Neural progenitor cell (in vitro differentiated cells): Measurements from ENCODE around the gene ZDHHC12.

Experiments used
- EZH2 ChIP-seq: fragments of 200-600 bp; sonication (generic); IDR thresholded peaks from 2 replicates; pipeline ENCODE4 v1.6.1; 2017; ENCODE audit warnings: antibody characterized with exemption, mild to moderate bottlenecking, moderate library complexity
- EZH2phosphoT487 ChIP-seq: fragments of 200-600 bp; sonication (generic); IDR thresholded peaks from 2 replicates; pipeline ENCODE4 v1.6.1; 2017; ENCODE audit warnings: antibody characterized with exemption
- TF ChIP-seq, protein P1 (sequence below): fragments of 200-600 bp; sonication (generic); IDR thresholded peaks from 2 replicates; pipeline ENCODE4 v1.5.1; 2017; ENCODE audit warnings: antibody characterized with exemption, mild to moderate bottlenecking

DNA sequence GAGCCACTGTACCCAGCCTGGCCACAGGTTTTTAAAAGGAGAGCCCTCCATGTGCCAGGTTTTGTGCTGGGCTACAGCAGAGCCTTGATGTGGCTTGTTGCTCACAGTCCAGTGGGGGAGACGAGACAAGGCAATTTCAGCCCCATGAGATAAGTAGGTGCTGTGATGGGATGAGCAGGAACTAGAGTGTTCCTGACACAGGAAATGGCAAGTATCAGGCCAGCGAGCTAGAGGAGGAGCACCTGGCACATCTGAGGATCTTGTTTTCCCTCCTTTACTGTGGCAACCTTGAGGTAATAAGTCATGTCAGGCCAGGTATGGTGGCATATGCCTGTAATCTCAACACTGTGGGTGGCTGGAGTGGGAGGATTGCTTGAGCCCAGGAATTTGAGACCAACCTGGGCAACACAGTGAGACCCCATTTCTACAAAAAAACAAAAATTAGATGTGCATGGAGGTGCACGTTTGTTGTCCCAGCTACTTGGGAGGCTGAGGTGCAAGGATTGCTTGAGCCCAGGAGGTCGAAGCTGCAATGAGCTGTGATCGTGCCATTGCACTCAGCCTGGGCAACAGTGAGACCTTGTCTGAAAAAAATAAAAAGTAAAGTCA, 3.8 kb upstream of the ZDHHC12 start:
- TF ChIP-seq, protein P1, sequence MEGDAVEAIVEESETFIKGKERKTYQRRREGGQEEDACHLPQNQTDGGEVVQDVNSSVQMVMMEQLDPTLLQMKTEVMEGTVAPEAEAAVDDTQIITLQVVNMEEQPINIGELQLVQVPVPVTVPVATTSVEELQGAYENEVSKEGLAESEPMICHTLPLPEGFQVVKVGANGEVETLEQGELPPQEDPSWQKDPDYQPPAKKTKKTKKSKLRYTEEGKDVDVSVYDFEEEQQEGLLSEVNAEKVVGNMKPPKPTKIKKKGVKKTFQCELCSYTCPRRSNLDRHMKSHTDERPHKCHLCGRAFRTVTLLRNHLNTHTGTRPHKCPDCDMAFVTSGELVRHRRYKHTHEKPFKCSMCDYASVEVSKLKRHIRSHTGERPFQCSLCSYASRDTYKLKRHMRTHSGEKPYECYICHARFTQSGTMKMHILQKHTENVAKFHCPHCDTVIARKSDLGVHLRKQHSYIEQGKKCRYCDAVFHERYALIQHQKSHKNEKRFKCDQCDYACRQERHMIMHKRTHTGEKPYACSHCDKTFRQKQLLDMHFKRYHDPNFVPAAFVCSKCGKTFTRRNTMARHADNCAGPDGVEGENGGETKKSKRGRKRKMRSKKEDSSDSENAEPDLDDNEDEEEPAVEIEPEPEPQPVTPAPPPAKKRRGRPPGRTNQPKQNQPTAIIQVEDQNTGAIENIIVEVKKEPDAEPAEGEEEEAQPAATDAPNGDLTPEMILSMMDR: no peak
- no peak for TF ChIP-seq EZH2
- no peak for TF ChIP-seq EZH2phosphoT487
